Measurements from ENCODE around the gene PUSL1. TPM values are rescaled to one million over a fixed set of nuclear protein-coding genes. Genes with fewer than 3 reads are reported as not detected.

Gene PUSL1
- total and polyA plus RNA-seq, 2 donors (not counting 1 experiment from before 2014, with no cell fraction given), result 15.7 to 25.8 TPM

DNA sequence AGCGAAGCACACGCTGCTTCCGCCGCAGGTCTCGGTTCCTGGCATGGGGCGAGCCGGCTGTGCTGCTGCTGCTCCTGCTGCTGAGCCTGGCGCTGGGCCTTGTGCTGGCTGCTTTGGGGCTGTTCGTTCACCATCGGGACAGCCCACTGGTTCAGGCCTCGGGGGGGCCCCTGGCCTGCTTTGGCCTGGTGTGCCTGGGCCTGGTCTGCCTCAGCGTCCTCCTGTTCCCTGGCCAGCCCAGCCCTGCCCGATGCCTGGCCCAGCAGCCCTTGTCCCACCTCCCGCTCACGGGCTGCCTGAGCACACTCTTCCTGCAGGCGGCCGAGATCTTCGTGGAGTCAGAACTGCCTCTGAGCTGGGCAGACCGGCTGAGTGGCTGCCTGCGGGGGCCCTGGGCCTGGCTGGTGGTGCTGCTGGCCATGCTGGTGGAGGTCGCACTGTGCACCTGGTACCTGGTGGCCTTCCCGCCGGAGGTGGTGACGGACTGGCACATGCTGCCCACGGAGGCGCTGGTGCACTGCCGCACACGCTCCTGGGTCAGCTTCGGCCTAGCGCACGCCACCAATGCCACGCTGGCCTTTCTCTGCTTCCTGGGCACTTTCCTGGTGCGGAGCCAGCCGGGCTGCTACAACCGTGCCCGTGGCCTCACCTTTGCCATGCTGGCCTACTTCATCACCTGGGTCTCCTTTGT is 25.3 kb downstream of the PUSL1 start:
- TF ChIP-seq EZH2 (IDR thresholded peaks at IDR 0.05; ENCODE audit: borderline replicate concordance, insufficient read depth, low read depth, low read length, poor library complexity, severe bottlenecking) (no peak), CTCF (IDR thresholded peaks at IDR 0.05) (no peak)
- Histone ChIP-seq H3K27ac (ENCODE audit: low read length in 2 of 2) (no peak overlapping the region), H3K79me2 (ENCODE audit: control insufficient read depth, insufficient read depth, low read length) (no peaks in the 10 kb centered on the region), H3K4me3 (ENCODE audit: control extremely low read depth in 1 of 5, extremely low read depth in 1 of 5, insufficient read depth in 1 of 5, low read depth in 2 of 5, low read length in 4 of 5) (no peak overlapping the region), H3K9me3 (ENCODE audit: control extremely low read depth in 1 of 3, control insufficient read depth in 2 of 3, insufficient read depth in 1 of 3, low read length in 2 of 3) (peaks cover 0 to 16% (median 0%) of the 10 kb centered on the region in 3 donors), H3K27me3 (replicated peaks in 1 of 4; ENCODE audit: control extremely low read depth in 1 of 4, control insufficient read depth in 3 of 4, insufficient read depth in 4 of 4, low read length in 3 of 4) (no peaks in the 10 kb centered on the region), H4K20me1 (ENCODE audit: control insufficient read depth, insufficient read depth, low read length, poor library complexity, severe bottlenecking) (no peaks in the 10 kb centered on the region), H2AFZ (ENCODE audit: insufficient read depth, low read depth, low read length, poor library complexity, severe bottlenecking) (no peak overlapping the region), H3K4me2 (replicated peaks; ENCODE audit: low read depth, low read length, poor library complexity, severe bottlenecking) (no peak overlapping the region), H3K36me3 (replicated peaks in 1 of 2; ENCODE audit: control extremely low read depth in 1 of 2, control insufficient read depth in 1 of 2, extremely low read depth in 1 of 2, insufficient read depth in 2 of 2, low read length in 1 of 2) (peaks cover 0 to 5% of the 10 kb centered on the region in 2 experiments), H3K4me1 (ENCODE audit: control insufficient read depth in 2 of 2, insufficient read depth in 2 of 2, low read length in 2 of 2) (peaks cover 0 to 16% of the 10 kb centered on the region in 2 donors), H3K9ac (ENCODE audit: low read length) (no peak overlapping the region)
- Mint-ChIP-seq H3K4me3 (no peak overlapping the region), H3K27me3 (no peaks in the 10 kb centered on the region), H3K4me1 (peaks cover 7% of the 10 kb centered on the region), H3K9me3 (ENCODE audit: insufficient read depth) (no peaks in the 10 kb centered on the region), H3K27ac (no peak overlapping the region)
- DNase-seq, result no peak
- ATAC-seq (ENCODE audit: low read depth), result no peak
- 96% methylated on average over 36 of the region's 36 CpGs for WGBS (ENCODE audit: insufficient coverage)
- CTCF ChIA-PET, result no interaction called here
- POLR2A ChIA-PET, result no interaction called here
- intact Hi-C loops (cut with micrococcal nuclease), result no loop called here

DNA sequence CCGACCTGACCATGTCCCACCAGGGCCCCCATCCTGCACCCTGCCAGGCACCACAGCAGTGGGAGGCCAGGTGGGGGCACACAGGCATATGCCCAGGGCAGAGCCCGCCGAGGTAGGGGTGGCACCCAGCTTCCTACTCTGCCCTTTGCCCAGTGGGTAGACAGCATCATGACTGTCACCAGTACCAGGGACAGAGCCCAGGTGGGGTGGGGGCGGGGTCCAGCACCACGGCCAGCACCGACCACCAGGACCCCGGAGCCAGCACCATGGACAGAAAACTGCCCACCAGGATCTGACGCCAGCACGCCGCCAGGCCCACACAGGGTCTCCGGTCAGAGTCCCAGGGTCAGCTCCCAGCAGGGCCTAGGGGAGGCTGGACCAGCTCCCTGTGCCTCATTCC is 26.4 kb downstream of the PUSL1 start:
- intact Hi-C loops (cut with micrococcal nuclease), result no loop called here
- Histone ChIP-seq H4K20me1 (ENCODE audit: control insufficient read depth, insufficient read depth, low read length, poor library complexity, severe bottlenecking) (no peaks in the 10 kb centered on the region), H3K27me3 (replicated peaks in 1 of 4; ENCODE audit: control extremely low read depth in 1 of 4, control insufficient read depth in 3 of 4, insufficient read depth in 4 of 4, low read length in 3 of 4) (no peaks in the 10 kb centered on the region), H3K4me1 (ENCODE audit: control insufficient read depth in 2 of 2, insufficient read depth in 2 of 2, low read length in 2 of 2) (peaks cover 0 to 16% of the 10 kb centered on the region in 2 donors), H3K27ac (ENCODE audit: low read length in 2 of 2) (no peak overlapping the region), H3K9ac (ENCODE audit: low read length) (no peak overlapping the region), H3K9me3 (ENCODE audit: control extremely low read depth in 1 of 3, control insufficient read depth in 2 of 3, insufficient read depth in 1 of 3, low read length in 2 of 3) (peaks cover 0 to 13% (median 0%) of the 10 kb centered on the region in 3 donors), H3K4me2 (replicated peaks; ENCODE audit: low read depth, low read length, poor library complexity, severe bottlenecking) (no peak overlapping the region), H2AFZ (ENCODE audit: insufficient read depth, low read depth, low read length, poor library complexity, severe bottlenecking) (no peak overlapping the region), H3K79me2 (ENCODE audit: control insufficient read depth, insufficient read depth, low read length) (no peaks in the 10 kb centered on the region), H3K36me3 (replicated peaks in 1 of 2; ENCODE audit: control extremely low read depth in 1 of 2, control insufficient read depth in 1 of 2, extremely low read depth in 1 of 2, insufficient read depth in 2 of 2, low read length in 1 of 2) (peaks cover 0 to 9% of the 10 kb centered on the region in 2 experiments), H3K4me3 (ENCODE audit: control extremely low read depth in 1 of 5, extremely low read depth in 1 of 5, insufficient read depth in 1 of 5, low read depth in 2 of 5, low read length in 4 of 5) (no peak overlapping the region)
- Mint-ChIP-seq H3K4me1 (peaks cover 6% of the 10 kb centered on the region), H3K4me3 (no peak overlapping the region), H3K9me3 (ENCODE audit: insufficient read depth) (no peaks in the 10 kb centered on the region), H3K27me3 (no peaks in the 10 kb centered on the region), H3K27ac (no peak overlapping the region)
- TF ChIP-seq EZH2 (IDR thresholded peaks at IDR 0.05; ENCODE audit: borderline replicate concordance, insufficient read depth, low read depth, low read length, poor library complexity, severe bottlenecking) (no peak), CTCF (IDR thresholded peaks at IDR 0.05) (no peak)
- no peak for DNase-seq
- ATAC-seq (ENCODE audit: low read depth), result no peak
- 90% methylated on average over 11 of the region's 11 CpGs for WGBS (ENCODE audit: insufficient coverage)
- ChIA-PET POLR2A (no interaction called here), CTCF (no interaction called here)

Data from B cell (primary cell).